ENCODE data around the gene C10orf67.
A peak's percentile ranks its signal among the peaks of the same experiment; 100 is the strongest.
"Not testable (repeated sequence)": the region's sequence is repeated elsewhere in the genome, so short reads cannot be mapped to it uniquely, and the experiment has no call there.

The C10orf67 gene

DNA sequence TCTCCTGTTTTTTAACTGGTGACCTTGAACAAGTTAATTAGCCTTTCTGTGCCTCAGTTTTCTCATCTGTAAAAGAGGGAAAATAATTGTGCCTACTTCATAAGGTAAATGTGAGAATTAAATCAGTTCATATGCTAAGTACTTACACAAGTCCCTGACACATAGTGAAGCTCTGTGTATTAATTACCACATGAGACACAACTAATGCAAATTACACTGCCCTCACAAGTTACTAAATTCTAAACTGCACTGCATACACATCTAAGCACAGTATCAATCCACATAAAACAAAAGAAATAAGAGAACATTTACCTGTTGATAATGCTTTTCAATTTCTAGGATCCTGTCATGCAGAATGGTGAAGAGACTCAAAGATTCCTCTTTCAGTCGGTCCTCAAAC, 22.5 kb downstream of the C10orf67 start:
- no peak for DNase-seq

DNA sequence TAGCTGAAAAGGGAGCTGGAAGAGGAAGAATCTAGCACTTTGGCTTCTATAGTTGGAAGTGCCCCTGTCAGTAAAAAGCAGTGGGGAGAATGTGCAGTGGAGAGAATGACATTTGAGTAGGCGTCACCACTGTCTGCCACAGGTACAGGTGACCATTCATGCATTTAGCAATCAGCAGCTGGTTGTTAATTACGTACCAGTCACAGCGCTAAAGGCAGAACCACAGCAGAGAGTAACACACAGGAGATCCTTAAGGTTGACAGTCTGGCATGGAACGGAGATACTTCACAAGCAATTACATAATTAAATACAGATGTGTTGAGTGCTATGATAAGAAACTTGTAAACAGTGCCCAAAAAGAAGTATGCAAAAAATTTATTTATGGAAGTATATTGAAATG, 24.8 kb downstream of the C10orf67 start:
- DNase-seq, result no peak

DNA sequence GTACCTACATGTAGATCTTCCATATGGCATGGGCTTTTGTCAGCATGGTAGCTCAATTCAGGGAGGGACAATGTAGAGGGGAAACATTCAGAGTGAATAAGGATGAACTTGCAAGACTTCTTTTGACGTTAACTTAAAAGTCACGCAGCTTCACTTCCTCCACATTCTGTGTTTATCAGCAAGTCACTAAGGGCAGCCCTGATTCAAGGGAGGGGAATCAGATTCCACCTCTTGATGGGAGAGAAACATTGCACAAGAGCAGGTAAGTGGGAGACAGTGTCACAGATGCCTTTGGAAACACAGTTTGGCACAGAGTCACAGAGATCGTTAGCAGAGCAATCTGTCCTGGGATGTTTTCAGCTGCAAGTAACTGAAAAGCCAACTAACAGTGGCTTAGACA, 26.2 kb downstream of the C10orf67 start:
- no peak for DNase-seq

- DNase-seq, result no peak
Measured at GRCh38 chr10:23317416-23317815, 27.2 kb downstream of the C10orf67 start.

GRCh38 chr10:23316406-23316805, 28.2 kb downstream of the C10orf67 start:
- DNase-seq, result no peak

DNA sequence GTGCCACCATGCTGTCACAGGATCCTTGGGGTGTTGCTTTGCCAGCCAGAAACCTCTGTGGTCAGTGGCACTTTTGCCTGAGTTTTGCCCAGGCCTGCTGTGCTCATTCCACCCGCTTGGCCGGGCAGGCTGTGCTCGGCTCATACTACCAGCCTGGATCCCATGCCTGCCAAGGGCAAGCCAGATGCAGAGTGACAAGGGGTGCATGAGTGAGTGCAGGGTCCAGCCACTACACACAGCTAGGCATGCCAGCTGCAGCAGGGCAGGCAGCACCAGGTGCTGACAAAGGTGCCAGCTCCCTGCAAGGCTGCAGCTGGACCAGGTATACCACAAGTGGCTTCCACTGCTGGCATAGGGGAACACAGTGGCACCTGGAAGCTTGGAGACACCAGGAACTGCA, 28.6 kb downstream of the C10orf67 start:
- DNase-seq, result no peak

GRCh38 chr10:23314835-23315239, 29.8 kb downstream of the C10orf67 start:
- peak; percentile 58 for DNase-seq

GRCh38 chr10:23311034-23311433, 33.6 kb downstream of the C10orf67 start:
- no peak for DNase-seq

- no peak for DNase-seq
Measured at GRCh38 chr10:23310404-23310803, 34.2 kb downstream of the C10orf67 start.

DNA sequence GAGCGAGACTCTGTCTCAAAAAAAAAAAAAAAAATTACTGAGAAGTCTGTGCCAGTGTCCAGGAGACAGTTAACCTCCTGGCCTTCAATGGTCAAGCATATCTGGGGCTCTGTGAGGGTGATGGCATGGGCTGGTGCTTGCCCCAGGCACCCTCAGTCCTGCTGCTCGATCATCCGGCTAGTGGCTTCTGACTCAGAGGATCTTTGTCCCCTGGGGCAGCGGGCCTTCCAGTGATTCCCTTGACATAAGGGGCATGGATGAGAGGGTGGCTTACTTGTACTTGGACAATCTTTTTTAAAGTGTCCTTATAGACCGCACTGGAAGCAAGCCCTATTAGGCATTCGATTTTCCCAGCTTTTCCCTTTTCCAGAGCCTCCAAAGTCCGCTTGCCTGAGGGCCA, 44.6 kb downstream of the C10orf67 start:
- DNase-seq, result not testable (repeated sequence)

DNA sequence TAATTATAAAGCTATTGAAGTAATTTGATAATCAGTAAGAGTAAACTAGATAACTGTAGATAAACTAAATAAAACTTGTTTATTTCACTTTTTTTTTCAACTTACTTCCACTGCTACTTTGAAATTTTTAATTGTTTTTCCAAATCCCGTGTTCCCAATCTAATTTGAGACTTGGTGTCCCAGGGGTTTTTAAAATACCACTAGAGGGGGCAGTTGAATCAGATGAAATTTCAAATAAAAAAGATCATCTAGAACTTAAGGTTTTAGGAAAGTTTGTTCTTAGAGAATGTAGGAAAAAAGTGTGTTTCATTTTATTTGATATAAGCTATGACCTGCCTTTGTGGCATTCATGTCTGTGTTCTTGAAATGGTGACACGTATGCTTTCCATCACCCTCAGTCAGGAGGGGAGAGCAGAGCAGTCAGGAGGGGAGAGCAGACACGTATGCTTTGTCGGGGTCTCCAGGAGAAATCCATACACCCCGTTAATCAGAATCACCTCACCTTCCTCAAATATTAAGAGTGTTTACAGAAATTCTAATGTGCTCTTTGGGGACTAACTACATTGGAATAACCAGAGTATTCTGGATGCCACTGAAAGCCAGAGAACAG, 49.9 kb downstream of the C10orf67 start:
- DNase-seq, result no peak

- no peak for DNase-seq
Measured at GRCh38 chr10:23293973-23294590, 50.5 kb downstream of the C10orf67 start.

GRCh38 chr10:23293145-23293724, 51.4 kb downstream of the C10orf67 start:
- DNase-seq, result peak; percentile 60

DNA sequence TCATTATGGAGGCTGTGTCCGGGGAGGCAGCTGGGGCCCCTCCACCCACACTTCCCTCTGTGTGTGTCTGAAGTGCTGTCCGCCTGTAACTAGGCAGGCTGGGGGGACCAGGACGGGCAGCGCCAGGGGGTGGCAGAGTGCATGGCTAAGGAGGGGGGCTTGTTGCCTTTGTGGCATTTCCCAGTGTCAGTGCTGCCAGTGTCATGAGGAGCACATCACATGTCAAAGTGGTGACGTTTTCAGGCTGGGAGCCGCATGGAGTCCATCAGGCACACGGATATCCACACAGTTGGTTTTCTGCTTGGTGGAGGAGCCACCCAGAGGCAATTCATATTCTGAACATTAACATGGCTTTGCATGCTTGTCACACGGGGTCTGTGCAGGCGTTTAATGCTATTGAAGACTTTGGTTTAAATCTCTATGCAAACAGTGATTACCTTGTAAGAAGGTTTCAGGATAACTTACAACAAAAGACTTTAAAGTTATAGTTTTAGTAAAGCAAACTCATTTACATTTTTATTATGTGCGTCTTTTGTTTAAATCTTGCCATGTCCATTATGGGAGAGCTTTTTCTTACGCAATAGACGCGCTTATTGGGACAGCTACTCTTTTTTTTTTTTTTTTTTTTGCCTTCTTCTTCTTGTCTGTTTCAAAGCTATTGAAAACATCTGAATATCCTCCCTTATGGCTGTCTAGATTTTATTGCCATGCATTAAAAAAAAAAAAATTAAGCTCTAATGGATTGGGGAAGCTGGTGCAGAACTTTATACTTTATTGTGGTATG, 52.9 kb downstream of the C10orf67 start:
- DNase-seq, result no peak

DNA sequence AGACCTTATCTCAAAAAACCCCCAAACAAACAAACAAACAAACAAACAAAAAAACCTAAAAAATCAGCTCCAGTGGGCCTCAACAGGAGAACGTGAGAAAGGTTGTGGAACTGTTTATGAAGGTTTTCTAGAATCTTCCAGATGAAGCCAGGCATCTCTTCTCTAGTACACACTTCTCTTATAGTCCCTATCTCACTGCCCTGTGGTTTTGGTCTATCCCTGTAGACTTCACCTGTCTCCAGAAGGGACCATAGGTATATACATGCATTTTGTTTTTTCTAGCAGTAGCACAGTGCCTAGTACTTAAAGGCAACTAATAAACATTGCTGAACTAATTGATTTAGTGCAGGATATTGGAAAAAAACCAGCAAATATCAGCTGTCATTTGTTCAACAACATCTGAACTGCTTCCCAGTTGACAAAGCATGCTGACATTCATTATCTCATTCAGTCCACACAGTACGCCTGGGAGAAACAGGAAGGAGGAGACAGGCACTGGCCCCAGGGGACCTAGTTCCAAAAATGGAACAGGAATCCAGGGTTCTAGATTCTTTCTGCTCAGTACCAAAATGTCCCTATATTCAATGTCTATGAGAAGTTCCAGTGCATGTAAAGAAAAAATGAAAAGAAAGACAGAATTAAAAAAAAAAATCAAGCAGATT, 59.8 kb downstream of the C10orf67 start:
- no peak for DNase-seq

DNA sequence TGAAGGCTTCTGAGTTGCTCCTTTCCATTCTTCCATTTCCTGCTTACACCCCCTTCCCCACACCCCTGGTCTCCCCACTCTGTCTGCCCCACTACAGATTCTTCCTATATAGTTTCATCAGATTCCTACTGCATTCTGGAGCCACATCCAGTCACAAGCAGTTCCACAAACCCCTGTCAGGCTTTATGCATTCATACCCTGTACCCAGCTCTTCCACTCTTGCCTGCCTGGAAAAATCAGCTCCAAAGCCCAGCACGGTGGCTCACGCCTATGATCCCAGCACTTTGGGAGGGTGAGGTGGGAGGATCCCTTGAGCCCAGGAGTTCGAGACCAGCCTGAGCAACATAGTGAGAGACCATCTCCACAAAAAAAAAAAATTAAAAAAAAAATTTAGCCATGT, 60.4 kb downstream of the C10orf67 start:
- no peak for DNase-seq

DNA sequence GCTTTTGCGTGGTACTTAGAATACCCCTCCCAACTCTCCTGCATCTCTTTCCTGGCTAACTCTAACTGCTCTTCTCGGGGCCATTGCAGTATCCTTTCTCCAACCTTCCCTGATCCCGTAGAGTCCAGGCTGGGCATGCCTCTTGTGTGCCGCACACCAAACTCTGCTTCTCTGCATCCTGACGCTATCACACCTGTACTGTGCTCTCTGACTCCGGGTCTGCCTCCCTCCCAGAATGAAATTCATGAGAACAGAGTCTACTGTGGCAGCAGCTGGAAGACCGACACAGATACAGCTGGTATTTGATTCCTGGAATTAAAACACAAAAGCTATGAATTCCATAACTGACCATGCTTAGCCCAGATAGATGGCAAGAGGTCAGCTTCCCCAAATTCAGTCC, 60.9 kb downstream of the C10orf67 start:
- no peak for DNase-seq

DNA sequence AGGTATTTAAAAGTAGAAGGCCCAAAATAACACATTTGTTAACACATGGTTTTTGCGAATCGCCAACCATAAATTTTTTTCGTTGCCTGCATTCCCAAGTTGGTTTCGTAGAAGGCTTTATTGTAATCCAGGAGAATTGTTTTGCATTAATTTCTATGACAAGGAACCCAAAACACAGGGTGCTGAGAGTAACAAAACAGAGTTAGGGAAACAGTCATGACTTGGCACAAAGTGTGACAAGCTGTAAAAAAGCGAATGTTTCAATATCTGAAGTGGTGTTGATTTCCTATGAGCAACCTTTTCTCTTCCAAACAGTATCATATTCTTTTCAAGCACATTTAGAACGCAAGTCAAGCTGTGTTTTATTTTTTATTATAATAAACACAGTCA, 63.6 kb downstream of the C10orf67 start:
- no peak for DNase-seq

DNA sequence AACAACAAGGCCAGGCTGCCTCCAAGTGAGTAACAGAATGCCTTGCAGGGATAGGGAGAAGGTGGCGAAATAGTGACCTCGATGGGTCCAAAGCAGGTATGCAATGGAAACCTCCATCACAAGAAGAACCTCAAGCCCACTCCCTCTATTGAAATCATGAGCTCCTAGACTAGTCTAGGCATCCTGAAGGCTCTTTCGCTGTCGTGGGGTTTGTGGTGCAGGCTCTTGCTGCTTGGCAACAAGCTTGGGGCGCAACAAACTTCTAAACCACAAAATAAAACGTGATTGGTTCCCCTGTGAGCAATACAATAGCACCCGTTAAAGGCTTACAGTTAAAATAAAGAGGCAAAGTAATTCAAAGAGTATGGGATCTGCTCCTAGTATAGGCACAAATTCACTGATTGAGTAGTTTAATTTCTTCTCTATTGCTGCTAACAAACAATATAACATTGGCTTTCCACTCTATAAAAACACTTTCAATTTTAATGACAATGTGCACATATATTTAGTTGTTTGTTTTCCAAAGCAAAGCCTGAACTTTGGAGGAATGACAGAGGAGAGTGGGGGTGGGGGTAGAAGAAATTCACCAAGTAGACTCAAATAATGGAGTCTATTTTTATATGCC, 64.1 kb downstream of the C10orf67 start:
- no peak for DNase-seq

GRCh38 chr10:23275355-23275754, 69.2 kb downstream of the C10orf67 start:
- DNase-seq, result no peak

GRCh38 chr10:23274179-23274578, 70.4 kb downstream of the C10orf67 start:
- DNase-seq, result not testable (repeated sequence)

DNA sequence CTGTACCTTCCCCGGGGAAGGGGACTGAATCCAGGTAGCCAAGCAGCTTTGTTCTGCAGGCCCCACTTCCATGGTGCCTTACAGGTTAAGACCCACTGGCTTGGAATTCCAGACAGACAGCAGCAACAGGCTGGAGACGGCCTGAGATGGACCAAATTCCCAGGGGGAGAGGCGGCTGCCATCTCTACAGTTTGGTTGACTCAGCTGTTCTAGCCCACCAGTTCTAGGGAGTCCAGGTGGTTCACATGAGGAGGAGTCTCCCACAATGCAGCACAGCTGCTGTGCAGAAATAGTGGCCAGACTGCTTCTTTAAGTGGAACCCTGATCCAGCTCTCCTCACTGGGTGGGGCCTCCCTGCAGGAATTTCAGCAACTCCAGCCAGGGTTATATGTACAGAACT, 74.1 kb downstream of the C10orf67 start:
- no peak for DNase-seq

All from stimulated activated CD8-positive, alpha-beta memory T cell treated with anti-CD3 and anti-CD28 coated beads, Interleukin-4, amount 100 ng/mL, for 48 hours (primary cell).